ENCODE data around the gene ADAM15. TPM values are rescaled to one million over a fixed set of nuclear protein-coding genes. Genes with fewer than 3 reads are reported as not detected.

Gene ADAM15
- total and polyA plus RNA-seq, 2 of the 8 experiments (the other 6 are each of a cell fraction or from before 2014, with no cell fraction given): 32.9 to 37.6 TPM

GRCh38 chr1:155030899-155031298 is 20.2 kb upstream of the ADAM15 start (continued):
- TF ChIP-seq CHD7 (IDR thresholded peaks at IDR 0.05; ENCODE audit: insufficient replicate concordance, low read length) (no peak), USF2 (IDR thresholded peaks at IDR 0.05; ENCODE audit: low read length) (no peak), CBX5 (IDR thresholded peaks at IDR 0.05; ENCODE audit: low read depth, low read length) (no peak), FOSL1 (IDR thresholded peaks at IDR 0.05; ENCODE audit: insufficient read depth, low read depth, low read length) (no peak), CHD2 (IDR thresholded peaks at IDR 0.05; ENCODE audit: low read length) (no peak), ZNF274 (IDR thresholded peaks at IDR 0.05; ENCODE audit: borderline replicate concordance, extremely low read depth, low read length) (no peak), SIX5 (IDR thresholded peaks at IDR 0.05; ENCODE audit: low read depth, low read length) (no peak), GTF2F1 (IDR thresholded peaks at IDR 0.05; ENCODE audit: borderline replicate concordance, low read depth, low read length) (no peak), EGR1 (IDR thresholded peaks at IDR 0.05; ENCODE audit: borderline replicate concordance, low read depth, low read length) (no peak), EP300 (IDR thresholded peaks at IDR 0.05; ENCODE audit: borderline replicate concordance in 1 of 2, low read depth in 2 of 2, low read length in 2 of 2) (no peak), CEBPB (IDR thresholded peaks at IDR 0.05; ENCODE audit: low read depth, low read length) (no peak)

Measured in H1 (cell line).